Fibroblast of lung (primary cell): Measurements from ENCODE around the gene DGKG. TPM values are rescaled to one million over a fixed set of nuclear protein-coding genes. Genes with fewer than 3 reads are reported as not detected.

Experiments
- DNase-seq, 2 donors: peaks; one replicate each; pipeline versions ENCODE4 v3.0.0 to v3.0.0-alpha.2; 2010; ENCODE audit warnings: low read depth in 2 of 2
- H2AFZ ChIP-seq: 2 replicates; pipeline ENCODE4 v1.5.1; 2012; ENCODE audit warnings: low read length, control low read depth, inconsistent platforms
- H3K27ac ChIP-seq: 2 replicates; pipeline ENCODE4 v1.5.1; 2011; ENCODE audit warnings: low read length, control low read depth; ENCODE audit not compliant: insufficient read depth
- H3K27me3 ChIP-seq: 2 replicates; pipeline ENCODE4 v1.5.1; 2011; ENCODE audit warnings: mild to moderate bottlenecking, low read length; ENCODE audit not compliant: control insufficient read depth, insufficient read depth
- H3K36me3 ChIP-seq: 2 replicates; pipeline ENCODE4 v1.5.1; 2011; ENCODE audit warnings: low read length; ENCODE audit not compliant: control insufficient read depth, insufficient read depth
- H3K4me1 ChIP-seq: 2 replicates; pipeline ENCODE4 v1.5.1; 2011; ENCODE audit warnings: low read length; ENCODE audit not compliant: control insufficient read depth, insufficient read depth; ENCODE audit errors: extremely low read depth
- H3K4me2 ChIP-seq: 2 replicates; pipeline ENCODE4 v1.5.1; 2011; ENCODE audit warnings: low read length, control low read depth; ENCODE audit not compliant: insufficient read depth; ENCODE audit errors: extremely low read depth
- H3K4me3 ChIP-seq, 4 experiments: fragments of 200-600 bp in 1 of 4; sonication (generic) in 1 of 4; replicated peaks in 1 of 4; 2 replicates each; pipeline ENCODE4 v1.5.1; 2011 to 2016; ENCODE audit warnings: low read length in 4 of 4, low read depth in 3 of 4, mild to moderate bottlenecking in 3 of 4, control low read depth in 2 of 4, inconsistent platforms in 1 of 4, mixed read lengths in 1 of 4; ENCODE audit not compliant: insufficient read depth in 1 of 4; ENCODE audit errors: control extremely low read depth in 1 of 4
- H3K79me2 ChIP-seq: 2 replicates; pipeline ENCODE4 v1.5.1; 2012; ENCODE audit warnings: mild to moderate bottlenecking, low read length, inconsistent platforms; ENCODE audit not compliant: control insufficient read depth, insufficient read depth
- H3K9ac ChIP-seq: 2 replicates; pipeline ENCODE4 v1.5.1; 2011; ENCODE audit warnings: mild to moderate bottlenecking, low read length, control low read depth; ENCODE audit not compliant: insufficient read depth
- H3K9me3 ChIP-seq: 2 replicates; pipeline ENCODE4 v1.5.1; 2012; ENCODE audit warnings: low read depth, low read length; ENCODE audit not compliant: control insufficient read depth, insufficient read depth
- H4K20me1 ChIP-seq: 2 replicates; pipeline ENCODE4 v1.5.1; 2011; ENCODE audit warnings: low read length; ENCODE audit not compliant: control insufficient read depth, insufficient read depth; ENCODE audit errors: extremely low read depth
- CTCF ChIP-seq, 2 donors: IDR thresholded peaks in 1 of 2; conservative IDR thresholded peaks in 1 of 2; 1 replicate in 1 of 2; 2 replicates in 1 of 2; pipeline ENCODE4 v1.5.1; 2011 to 2012; ENCODE audit warnings: low read length in 2 of 2, control low read depth in 1 of 2, inconsistent platforms in 1 of 2, low read depth in 1 of 2, mild to moderate bottlenecking in 1 of 2
- EZH2 ChIP-seq: IDR thresholded peaks from 2 replicates; pipeline ENCODE4 v1.5.1; 2012; ENCODE audit warnings: low read length, control low read depth, mild to moderate bottlenecking; ENCODE audit errors: missing control alignments
- polyA plus RNA-seq, 2 donors: library from polyadenylated mRNA; depleted of rRNA in 1 of 2; stranded (reverse) in 1 of 2; unstranded in 1 of 2; fragments of >200 nt; gene quantifications; 2 replicates each; pipeline ENCODE4 v1.2.1, GENCODE V29; 2011 to 2012; ENCODE audit warnings: missing spikeins in 1 of 2
- total RNA-seq: library from RNA; depleted of rRNA; stranded (reverse); fragments of >200 nt; gene quantifications from 2 replicates; pipeline ENCODE4 v1.2.1, GENCODE V29; 2014

DGKG gene
- total and polyA plus RNA-seq, 2 donors (not counting 1 experiment from before 2014, with no cell fraction given): 3.7 to 4.8 TPM

- no peaks in the 10 kb centered on the region for H4K20me1 ChIP-seq
- no peaks in the 10 kb centered on the region for H3K9me3 ChIP-seq
- no peaks in the 10 kb centered on the region for H3K79me2 ChIP-seq
- H3K27ac ChIP-seq: no peak overlapping the region
- DNase-seq: no peak
- no peak overlapping the region for H2AFZ ChIP-seq
- no peaks in the 10 kb centered on the region for H3K36me3 ChIP-seq
- no peak overlapping the region for H3K4me2 ChIP-seq
- H3K9ac ChIP-seq: no peak overlapping the region
- no peaks in the 10 kb centered on the region for H3K4me1 ChIP-seq
- no peaks in the 10 kb centered on the region for H3K27me3 ChIP-seq
- no peak overlapping the region for H3K4me3 ChIP-seq
- TF ChIP-seq CTCF (conservative IDR thresholded peaks at IDR 0.05 in 1 of 2, IDR thresholded peaks at IDR 0.05 in 1 of 2; ENCODE audit: low read depth in 1 of 2, low read length in 2 of 2) (no peak), EZH2 (no peak)
Observed at GRCh38 chr3:186180151-186180550, 181.9 kb downstream of the DGKG start.

GRCh38 chr3:186178412-186178811 lies 183.6 kb downstream of the DGKG start:
- Histone ChIP-seq H3K9me3 (no peaks in the 10 kb centered on the region), H3K4me2 (no peak overlapping the region), H4K20me1 (no peaks in the 10 kb centered on the region), H3K27ac (no peak overlapping the region), H3K4me3 (no peak overlapping the region), H3K27me3 (no peaks in the 10 kb centered on the region), H3K36me3 (no peaks in the 10 kb centered on the region), H3K79me2 (no peaks in the 10 kb centered on the region), H2AFZ (no peak overlapping the region), H3K4me1 (no peaks in the 10 kb centered on the region), H3K9ac (no peak overlapping the region)
- no peak for DNase-seq
- TF ChIP-seq EZH2: no peak
- TF ChIP-seq CTCF (conservative IDR thresholded peaks at IDR 0.05 in 1 of 2, IDR thresholded peaks at IDR 0.05 in 1 of 2; ENCODE audit: low read depth in 1 of 2, low read length in 2 of 2): no peak

GRCh38 chr3:186176373-186176990 lies 185.6 kb downstream of the DGKG start:
- no peaks in the 10 kb centered on the region for H3K27me3 ChIP-seq
- no peaks in the 10 kb centered on the region for H3K4me1 ChIP-seq
- no peaks in the 10 kb centered on the region for H4K20me1 ChIP-seq
- no peaks in the 10 kb centered on the region for H3K9me3 ChIP-seq
- TF ChIP-seq CTCF (conservative IDR thresholded peaks at IDR 0.05 in 1 of 2, IDR thresholded peaks at IDR 0.05 in 1 of 2; ENCODE audit: low read depth in 1 of 2, low read length in 2 of 2): no peak
- TF ChIP-seq EZH2: no peak
- no peak overlapping the region for H3K9ac ChIP-seq
- H3K4me3 ChIP-seq: no peak overlapping the region
- H3K79me2 ChIP-seq: no peaks in the 10 kb centered on the region
- no peak for DNase-seq
- H3K36me3 ChIP-seq: no peaks in the 10 kb centered on the region
- no peak overlapping the region for H3K27ac ChIP-seq
- no peak overlapping the region for H3K4me2 ChIP-seq
- H2AFZ ChIP-seq: no peak overlapping the region
